T-helper 2 cell treated with Interferon-gamma antibody and Interleukin-4, amounts not matched to agents 5 μg/mL and 100 μg/mL, for 36 hours (primary cell): ENCODE measurements around the gene ZNF436.

Experiments used
- DNase-seq: peaks from one replicate; pipeline ENCODE4 v3.0.0; 2021; ENCODE audit warnings: low spot score
- H3K27ac Mint-ChIP-seq: one replicate; pipeline ENCODE4 v1.8.0; 2021; ENCODE audit warnings: mild to moderate bottlenecking, mixed read lengths
- H3K27me3 Mint-ChIP-seq: one replicate; pipeline ENCODE4 v1.8.0; 2021; ENCODE audit warnings: low read depth, mixed read lengths
- H3K36me3 Mint-ChIP-seq: one replicate; pipeline ENCODE4 v1.8.0; 2021; ENCODE audit warnings: low read depth, mixed read lengths
- H3K4me1 Mint-ChIP-seq: one replicate; pipeline ENCODE4 v1.8.0; 2021; ENCODE audit warnings: low read depth, mixed read lengths
- H3K4me3 Mint-ChIP-seq: one replicate; pipeline ENCODE4 v1.8.0; 2022; ENCODE audit warnings: mild to moderate bottlenecking, moderate library complexity, mixed read lengths
- H3K9me3 Mint-ChIP-seq: one replicate; pipeline ENCODE4 v1.8.0; 2021; ENCODE audit warnings: mixed read lengths

ZNF436 gene

DNA sequence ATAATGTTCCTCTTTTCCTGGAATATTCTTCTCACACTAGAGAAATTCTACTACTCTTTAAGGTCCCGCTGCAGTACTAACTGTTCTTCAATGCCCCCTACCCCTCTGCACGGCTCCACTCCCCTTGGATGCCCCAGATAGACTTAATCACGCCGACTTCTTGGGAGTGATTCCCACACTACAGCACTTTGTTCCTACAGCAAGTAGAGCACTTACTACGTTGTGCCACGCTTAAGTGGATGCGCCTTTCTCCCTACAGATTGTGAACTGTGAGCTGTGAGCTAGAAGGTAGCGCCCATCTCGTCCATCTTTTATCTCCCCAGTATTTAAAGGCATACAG lies 2.2 kb downstream of the ZNF436 start:
- H3K4me1 Mint-ChIP-seq = peaks cover 28% of the 10 kb centered on the region
- peaks cover 50% of the 10 kb centered on the region for H3K36me3 Mint-ChIP-seq
- H3K4me3 Mint-ChIP-seq = peak overlapping the region; percentile 92
- DNase-seq = no peak
- peak overlapping the region; percentile 95 for H3K27ac Mint-ChIP-seq
- peaks cover 34% of the 10 kb centered on the region for H3K9me3 Mint-ChIP-seq
- H3K27me3 Mint-ChIP-seq = no peaks in the 10 kb centered on the region

DNA sequence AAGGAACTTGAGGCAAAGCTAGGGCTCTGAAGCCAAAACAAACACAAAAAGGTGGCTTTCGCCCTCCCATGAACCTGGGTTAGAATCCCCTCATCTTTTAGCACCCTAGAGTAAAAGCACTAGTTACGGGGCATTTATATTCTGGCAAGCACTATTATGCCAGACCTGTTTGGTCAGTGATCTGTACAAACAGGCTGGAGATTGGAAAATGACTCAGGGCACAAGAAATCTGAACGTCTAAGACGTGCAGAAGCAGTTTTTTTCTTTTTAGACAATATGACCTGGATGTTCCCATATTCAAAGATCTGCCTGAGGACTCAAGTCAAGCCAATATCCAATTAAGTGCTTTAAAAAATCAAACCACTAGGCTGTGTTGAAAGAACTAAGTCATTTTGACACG lies 3.0 kb downstream of the ZNF436 start:
- DNase-seq = no peak
- peaks cover 40% of the 10 kb centered on the region for H3K9me3 Mint-ChIP-seq
- peak overlapping the region; percentile 92 for H3K4me3 Mint-ChIP-seq
- H3K36me3 Mint-ChIP-seq = peaks cover 56% of the 10 kb centered on the region
- H3K27me3 Mint-ChIP-seq = no peaks in the 10 kb centered on the region
- H3K27ac Mint-ChIP-seq = no peak overlapping the region
- H3K4me1 Mint-ChIP-seq = peaks cover 28% of the 10 kb centered on the region

DNA sequence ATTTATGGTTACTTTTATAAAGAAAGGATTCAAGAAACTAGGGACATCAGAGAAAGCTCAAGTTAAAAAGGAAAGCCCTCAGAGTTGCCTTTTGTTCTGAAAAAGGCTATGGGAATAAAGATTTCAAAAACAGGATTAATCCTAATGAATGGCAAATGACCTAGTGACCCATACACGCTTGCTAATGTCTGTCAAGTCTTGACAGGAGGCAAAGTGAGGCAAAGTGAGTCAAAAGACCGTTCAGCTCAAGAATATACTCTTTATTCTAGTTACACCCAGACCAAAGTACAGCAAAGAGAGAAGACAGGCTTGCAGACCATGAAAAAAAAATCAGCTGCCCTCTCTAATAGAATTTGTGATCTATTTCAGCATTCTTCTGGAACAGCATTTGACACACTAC lies 3.5 kb downstream of the ZNF436 start:
- Mint-ChIP-seq H3K27me3 (no peaks in the 10 kb centered on the region), H3K4me1 (peaks cover 28% of the 10 kb centered on the region), H3K9me3 (peaks cover 45% of the 10 kb centered on the region), H3K27ac (no peak overlapping the region), H3K4me3 (peak overlapping the region; percentile 92), H3K36me3 (peaks cover 60% of the 10 kb centered on the region)
- no peak for DNase-seq

DNA sequence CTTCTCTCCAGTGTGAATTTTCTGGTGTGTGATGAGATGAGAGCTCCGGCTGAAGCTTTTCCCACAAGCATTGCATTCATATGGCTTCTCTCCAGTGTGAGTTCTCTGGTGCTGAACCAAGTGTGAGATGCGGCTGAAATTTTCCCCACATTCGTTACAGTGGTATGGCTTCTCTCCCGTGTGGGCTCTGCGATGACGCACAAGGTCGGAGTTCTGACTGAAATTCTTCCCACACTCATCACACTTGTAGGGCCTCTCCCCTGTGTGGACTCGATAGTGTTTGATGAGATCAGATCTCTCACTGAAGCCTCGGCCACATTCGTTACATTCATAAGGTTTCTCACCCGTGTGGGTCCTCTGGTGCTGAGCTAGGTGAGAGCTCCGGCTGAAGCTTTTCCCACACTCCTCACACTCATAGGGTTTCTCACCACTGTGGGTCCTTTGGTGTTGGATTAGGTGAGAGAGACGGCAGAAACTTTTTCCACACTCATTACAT lies 7.4 kb downstream of the ZNF436 start:
- Mint-ChIP-seq H3K36me3 (peaks cover 76% of the 10 kb centered on the region), H3K4me3 (no peak overlapping the region), H3K9me3 (peaks cover 79% of the 10 kb centered on the region), H3K4me1 (peaks cover 6% of the 10 kb centered on the region), H3K27ac (no peak overlapping the region), H3K27me3 (no peaks in the 10 kb centered on the region)
- no peak for DNase-seq

DNA sequence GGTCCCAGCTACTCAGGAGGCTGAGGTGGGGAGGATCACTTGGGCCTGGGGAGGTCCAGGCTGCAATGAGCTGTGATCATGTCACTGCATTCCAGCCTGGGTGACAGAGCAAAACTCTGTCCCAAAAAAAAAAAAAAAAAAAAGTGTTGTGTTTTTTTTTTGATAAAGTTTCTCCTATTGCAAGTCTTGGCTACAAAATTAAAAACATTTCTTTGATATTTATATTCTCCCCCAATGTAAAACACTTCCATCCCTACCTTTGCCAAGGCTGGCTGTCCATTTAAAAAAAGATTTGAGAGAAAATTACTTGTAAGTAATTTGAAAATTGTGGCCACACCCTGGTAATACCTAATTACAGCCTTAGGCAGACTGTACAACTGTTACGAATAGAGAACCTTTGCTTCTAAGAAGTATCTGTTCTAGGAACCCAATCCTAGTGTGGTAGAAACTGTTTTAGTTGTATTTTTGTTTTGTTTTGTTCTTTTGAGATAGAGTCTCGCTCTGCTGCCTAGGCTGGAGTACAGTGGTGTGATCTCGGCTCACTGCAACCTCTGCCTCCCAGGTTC lies 11.2 kb downstream of the ZNF436 start:
- Mint-ChIP-seq H3K4me1 (peaks cover 4% of the 10 kb centered on the region), H3K36me3 (peaks cover 50% of the 10 kb centered on the region), H3K27me3 (no peaks in the 10 kb centered on the region), H3K9me3 (peaks cover 66% of the 10 kb centered on the region), H3K4me3 (no peak overlapping the region), H3K27ac (no peak overlapping the region)
- DNase-seq = no peak

DNA sequence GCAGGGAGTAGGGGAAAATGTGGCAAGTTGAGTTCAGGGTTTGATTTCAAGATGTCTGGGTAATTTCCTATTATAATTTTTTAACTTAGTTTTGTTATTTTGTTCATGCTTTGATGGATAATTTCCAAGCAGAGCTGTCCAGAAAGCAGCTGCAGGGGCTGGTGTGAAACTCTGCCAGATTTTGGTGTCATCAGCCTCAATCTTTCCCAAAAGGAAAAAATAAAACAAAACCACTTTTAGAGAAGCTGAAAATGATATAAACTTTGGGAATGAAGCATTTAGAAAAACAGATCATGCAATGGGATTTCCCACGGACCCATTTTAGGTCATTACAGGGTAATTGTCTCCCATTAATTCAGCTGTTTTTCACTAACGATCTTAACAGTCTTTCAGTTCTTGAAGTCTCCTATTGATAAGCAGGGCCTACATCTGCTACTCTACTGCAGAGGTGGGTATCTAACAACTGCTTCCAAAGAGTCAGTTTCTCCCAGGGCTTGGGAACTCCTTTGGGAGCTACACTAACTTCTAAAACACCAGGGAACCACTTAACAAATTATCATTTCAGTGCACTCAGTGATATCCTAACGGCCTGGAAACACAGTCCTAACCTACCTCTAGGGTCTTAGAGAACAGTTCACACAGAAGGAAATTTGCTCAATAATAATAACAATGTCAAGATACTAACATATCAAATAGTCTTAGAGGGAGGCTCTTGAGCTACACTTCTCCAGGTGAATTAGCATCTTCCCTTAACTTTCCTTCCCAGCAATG lies 12.3 kb downstream of the ZNF436 start:
- Mint-ChIP-seq H3K36me3 (peaks cover 40% of the 10 kb centered on the region), H3K9me3 (peaks cover 55% of the 10 kb centered on the region), H3K27me3 (peaks cover 2% of the 10 kb centered on the region), H3K27ac (no peak overlapping the region), H3K4me1 (peaks cover 4% of the 10 kb centered on the region), H3K4me3 (no peak overlapping the region)
- no peak for DNase-seq

DNA sequence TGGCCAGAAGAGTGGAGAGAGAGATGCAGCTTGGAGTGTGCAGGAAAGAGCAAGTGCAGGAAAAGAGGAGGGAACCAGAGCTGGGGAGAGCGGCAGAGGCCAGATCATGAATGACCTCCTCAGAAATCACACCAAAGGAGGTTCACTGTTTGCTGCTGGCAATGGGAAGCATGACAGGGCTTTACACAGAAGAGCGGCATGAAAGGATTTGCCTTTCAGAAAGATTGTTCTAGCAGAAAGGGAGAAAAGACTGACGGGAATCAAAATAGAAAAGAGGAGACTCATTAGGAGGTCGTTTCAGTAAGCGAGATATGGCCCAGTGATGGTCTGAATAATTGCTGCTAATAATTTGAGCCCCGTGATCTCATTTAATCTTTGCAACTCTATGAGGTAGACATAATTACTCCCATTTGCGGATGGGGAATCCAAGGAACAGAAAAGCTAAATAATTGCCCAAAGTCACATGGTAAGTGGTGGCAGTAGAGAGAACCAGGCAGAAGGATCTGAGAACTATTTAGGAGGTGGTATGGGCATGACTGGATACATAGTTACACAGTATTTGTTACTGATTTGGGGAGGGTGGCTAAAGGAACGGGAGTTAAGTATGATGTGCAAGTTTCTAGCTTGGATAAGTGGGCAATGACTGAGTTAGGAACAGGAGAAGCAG lies 13.0 kb downstream of the ZNF436 start:
- Mint-ChIP-seq H3K9me3 (peaks cover 50% of the 10 kb centered on the region), H3K36me3 (peaks cover 32% of the 10 kb centered on the region), H3K4me1 (peaks cover 4% of the 10 kb centered on the region), H3K27ac (no peak overlapping the region), H3K4me3 (no peak overlapping the region), H3K27me3 (peaks cover 2% of the 10 kb centered on the region)
- no peak for DNase-seq

DNA sequence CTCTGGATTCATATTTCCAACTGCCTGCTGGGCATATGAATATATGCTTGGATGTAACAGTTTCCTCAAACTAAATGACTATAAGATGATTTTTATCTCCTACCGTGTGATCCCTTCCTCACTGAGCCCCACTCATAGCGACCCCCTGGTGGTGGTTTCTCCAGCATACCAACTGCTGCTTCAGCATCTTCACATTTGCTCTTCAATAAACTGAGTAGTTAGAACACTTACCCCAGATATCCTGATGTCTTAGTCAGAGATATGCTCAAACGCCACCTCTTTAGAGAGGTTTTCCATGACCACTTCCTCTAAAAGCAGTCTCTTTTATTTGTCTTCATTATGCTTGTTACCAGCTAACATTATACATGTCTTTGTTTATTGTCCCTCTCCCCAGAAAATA lies 15.4 kb downstream of the ZNF436 start:
- Mint-ChIP-seq H3K9me3 (peaks cover 26% of the 10 kb centered on the region), H3K27ac (no peak overlapping the region), H3K27me3 (peaks cover 2% of the 10 kb centered on the region), H3K4me3 (no peak overlapping the region), H3K36me3 (peaks cover 9% of the 10 kb centered on the region), H3K4me1 (peaks cover 4% of the 10 kb centered on the region)
- DNase-seq = no peak

DNA sequence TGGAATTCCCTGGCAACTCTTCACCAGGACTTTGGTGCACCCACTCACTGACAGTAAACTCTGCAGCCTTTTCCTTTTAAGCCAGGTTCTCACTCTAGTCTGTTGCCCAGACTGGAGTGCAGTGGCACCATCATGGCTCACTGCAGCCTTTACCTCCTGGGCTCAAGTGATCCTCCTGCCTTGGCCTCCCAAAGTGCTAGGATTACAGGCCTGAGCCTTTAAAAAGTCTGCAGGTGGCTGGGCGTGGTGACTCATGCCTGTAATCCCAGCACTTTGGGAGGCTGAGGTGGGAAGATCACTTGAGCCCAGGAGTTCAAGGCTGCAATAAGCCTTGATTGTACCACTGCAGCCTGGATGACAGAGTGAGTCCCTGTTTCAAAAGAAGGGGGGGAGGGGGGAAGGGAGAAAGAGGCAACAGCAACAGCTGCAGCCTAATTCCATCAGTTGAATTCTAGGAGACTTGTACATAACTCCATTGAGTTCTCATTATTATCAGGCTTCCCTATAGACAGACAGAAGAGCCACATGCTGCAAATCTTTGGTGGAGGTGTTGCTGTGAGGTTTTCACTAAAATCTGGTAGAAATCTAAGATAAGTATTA lies 17.4 kb downstream of the ZNF436 start:
- peaks cover 2% of the 10 kb centered on the region for H3K27me3 Mint-ChIP-seq
- peaks cover 6% of the 10 kb centered on the region for H3K36me3 Mint-ChIP-seq
- no peak overlapping the region for H3K27ac Mint-ChIP-seq
- H3K4me1 Mint-ChIP-seq = peaks cover 4% of the 10 kb centered on the region
- no peak overlapping the region for H3K4me3 Mint-ChIP-seq
- H3K9me3 Mint-ChIP-seq = peaks cover 11% of the 10 kb centered on the region
- DNase-seq = no peak

DNA sequence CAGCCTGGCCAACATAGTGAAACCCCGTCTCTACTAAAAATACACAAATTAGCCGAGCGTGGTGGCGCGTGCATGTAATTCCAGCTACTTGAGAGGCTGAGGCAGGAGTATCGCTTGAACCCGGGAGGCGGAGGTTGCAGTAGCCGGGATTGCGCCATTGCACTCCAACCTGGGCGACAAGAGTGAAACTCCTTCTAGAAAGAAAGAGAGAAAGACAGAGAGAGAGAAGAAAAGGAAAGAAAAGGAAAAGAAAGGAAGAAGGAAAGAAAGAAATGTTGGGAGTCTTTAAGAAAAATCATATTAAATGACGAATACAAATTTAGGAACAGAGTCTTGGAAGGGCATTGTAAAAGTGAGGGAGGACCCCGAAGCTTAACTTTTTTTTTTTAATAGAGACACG lies 23.7 kb downstream of the ZNF436 start:
- Mint-ChIP-seq H3K9me3 (no peaks in the 10 kb centered on the region), H3K4me3 (peak overlapping the region; percentile 36), H3K36me3 (peaks cover 14% of the 10 kb centered on the region), H3K4me1 (peaks cover 32% of the 10 kb centered on the region), H3K27me3 (no peaks in the 10 kb centered on the region), H3K27ac (no peak overlapping the region)
- no peak for DNase-seq

DNA sequence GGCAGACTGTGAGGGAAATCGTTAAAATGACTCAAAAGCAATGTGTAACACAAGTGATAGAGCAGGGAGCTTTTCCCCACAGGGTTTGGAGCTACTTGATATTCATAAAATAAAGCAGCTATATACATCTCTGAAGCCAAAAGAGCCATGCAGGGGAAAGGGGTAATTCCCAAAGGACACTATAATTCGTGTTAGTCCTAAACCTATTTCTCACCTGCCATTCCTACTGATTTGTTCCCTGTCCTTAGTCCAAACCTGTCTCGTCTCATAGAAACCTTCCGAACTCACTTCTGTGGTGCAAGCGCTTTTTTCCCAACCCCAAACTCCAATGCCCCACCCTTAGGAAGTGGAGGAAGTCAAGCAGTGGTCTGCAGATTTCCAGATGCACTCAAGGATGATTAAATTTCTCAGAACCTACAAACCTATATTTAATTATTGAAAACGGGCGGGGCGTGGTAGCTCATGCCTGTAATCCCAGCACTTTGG lies 24.6 kb downstream of the ZNF436 start:
- peak overlapping the region; percentile 91 for H3K4me3 Mint-ChIP-seq
- H3K4me1 Mint-ChIP-seq = peaks cover 40% of the 10 kb centered on the region
- no peak for DNase-seq
- H3K27ac Mint-ChIP-seq = peak overlapping the region; percentile 97
- peaks cover 20% of the 10 kb centered on the region for H3K36me3 Mint-ChIP-seq
- no peaks in the 10 kb centered on the region for H3K9me3 Mint-ChIP-seq
- no peaks in the 10 kb centered on the region for H3K27me3 Mint-ChIP-seq

DNA sequence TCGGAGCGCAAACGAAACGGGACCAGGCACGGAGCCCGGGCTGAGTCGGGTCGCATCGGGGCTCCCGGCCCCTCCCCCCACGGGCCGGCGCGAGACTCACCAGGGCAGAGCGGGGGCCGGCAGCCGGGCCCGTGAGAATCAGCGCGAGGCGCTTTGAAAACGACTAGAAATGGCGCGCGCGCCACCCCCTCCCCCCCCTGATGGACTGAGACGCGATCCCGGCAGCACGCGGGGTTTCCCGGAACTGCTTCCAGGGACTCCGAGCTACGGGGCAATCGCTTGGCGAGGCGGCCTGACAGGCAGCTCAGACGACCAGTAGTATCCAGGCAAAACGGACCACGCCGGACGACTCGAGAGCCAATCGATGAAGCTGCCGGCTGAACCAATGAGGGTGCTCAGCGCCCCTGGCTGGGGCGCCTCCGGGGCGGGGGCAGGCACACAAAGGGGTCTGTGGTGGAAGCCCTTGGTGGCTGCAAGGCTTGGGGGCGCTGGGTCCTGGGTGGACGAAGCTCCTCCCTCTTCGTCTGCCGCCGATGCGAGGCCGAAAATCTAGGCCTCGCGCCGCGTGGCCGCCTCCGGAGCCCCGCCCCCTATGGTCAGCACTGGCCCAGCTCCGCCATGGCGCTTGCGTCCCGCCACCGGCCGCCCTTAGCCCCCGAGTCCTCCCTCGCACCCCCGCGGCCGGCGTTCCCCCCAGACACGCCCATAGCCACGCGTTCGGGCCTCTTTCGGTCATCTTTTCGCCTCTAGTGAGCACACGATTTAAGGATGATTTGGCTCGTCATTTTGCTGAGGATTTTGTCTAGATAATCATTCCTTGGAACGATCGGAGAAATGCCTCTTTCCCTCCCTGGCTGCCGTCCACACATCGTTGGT lies 25.3 kb downstream of the ZNF436 start, which contains the start of gene HNRNPR:
HNRNPR (minus strand) TSS at position 174 of the 876 bp plus-strand sequence. CDS start 3,276 bp downstream, outside the sequence.
- Mint-ChIP-seq H3K27ac (peak within 1 kb of the TSS; percentile 97), H3K27me3 (no peaks in the 10 kb centered on the region), H3K9me3 (no peaks in the 10 kb centered on the region), H3K4me3 (peak within 1 kb of the TSS; percentile 91), H3K36me3 (peaks cover 25% of the 10 kb centered on the region), H3K4me1 (peaks cover 45% of the 10 kb centered on the region)
- peak; percentile 99 for DNase-seq
